SJCRH30 (cell line): Measurements from ENCODE around the gene ZNF362. TPM values are rescaled to one million over a fixed set of nuclear protein-coding genes. Genes with fewer than 3 reads are reported as not detected.

ENCODE experiments used
- DNase-seq, 2 experiments: peaks; one replicate each; pipeline ENCODE4 v3.0.0-alpha.2; 2015 to 2020
- H3K27ac ChIP-seq: fragments of 250-450 bp; sonication (Bioruptor Pico); 2 replicates; pipeline ENCODE4 v1.5.1; 2020; ENCODE audit warnings: mild to moderate bottlenecking, moderate library complexity
- H3K27me3 ChIP-seq: fragments of 250-450 bp; sonication (Bioruptor Pico); 2 replicates; pipeline ENCODE4 v1.5.1; 2020; ENCODE audit warnings: mild to moderate bottlenecking, moderate library complexity
- H3K36me3 ChIP-seq: fragments of 250-450 bp; sonication (Bioruptor Pico); 2 replicates; pipeline ENCODE4 v1.5.1; 2020; ENCODE audit warnings: mild to moderate bottlenecking, moderate library complexity
- H3K4me1 ChIP-seq: fragments of 250-450 bp; sonication (Bioruptor Pico); 2 replicates; pipeline ENCODE4 v1.5.1; 2020; ENCODE audit warnings: mild to moderate bottlenecking, moderate library complexity
- H3K4me3 ChIP-seq: fragments of 250-450 bp; sonication (Bioruptor Pico); 2 replicates; pipeline ENCODE4 v1.5.1; 2020; ENCODE audit warnings: mild to moderate bottlenecking, moderate library complexity
- H3K9me3 ChIP-seq: fragments of 250-450 bp; sonication (Bioruptor Pico); replicated peaks from 2 replicates; pipeline ENCODE4 v1.5.1; 2020; ENCODE audit warnings: mild to moderate bottlenecking, moderate library complexity
- total RNA-seq: library from RNA; depleted of rRNA; stranded (reverse); fragments of >200 nt; shearing (Covaris generic); gene quantifications from 2 replicates; pipeline ENCODE4 v1.2.3, GENCODE V29; 2014

ZNF362 gene
- total RNA-seq, 1 experiment from 2014 or later: 29.3 TPM

DNA sequence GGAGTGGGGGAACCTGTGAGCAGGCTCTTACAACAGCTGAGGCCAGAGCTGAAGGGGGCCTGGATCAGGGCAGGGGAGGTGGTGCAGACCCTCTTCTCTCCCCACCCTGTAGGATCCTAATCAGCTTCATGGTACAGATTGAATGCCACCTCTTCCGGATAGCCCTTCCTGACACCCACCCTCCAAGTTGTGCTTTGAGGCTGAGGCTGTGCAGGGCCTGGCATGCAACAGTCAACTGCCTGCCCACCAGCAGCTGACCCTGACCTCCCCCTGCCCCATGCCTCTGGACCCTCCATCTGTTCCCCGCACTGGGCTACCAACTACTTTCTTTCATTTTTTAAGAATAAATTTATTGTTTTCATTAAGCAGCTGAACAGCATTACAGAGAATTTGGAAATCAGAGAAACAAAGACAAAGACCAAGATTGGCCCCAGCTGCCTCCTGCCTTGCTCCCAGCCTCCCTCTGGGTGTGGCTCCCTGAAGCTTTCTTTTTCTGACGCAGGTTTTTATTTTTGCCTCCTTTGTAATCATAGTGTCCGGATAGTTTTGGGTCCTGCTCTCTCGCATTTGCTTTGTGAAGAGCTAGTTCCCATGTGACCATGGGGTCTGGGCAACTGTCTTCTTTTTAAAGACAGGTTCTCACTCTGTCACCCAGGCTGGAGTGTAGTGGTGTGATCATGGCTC is 12.8 kb downstream of the ZNF362 start:
- no peak overlapping the region for H3K4me3 ChIP-seq
- peaks cover 3% of the 10 kb centered on the region; the same call in 1 of the 2 replicates for H3K36me3 ChIP-seq
- H3K27me3 ChIP-seq: no peaks in the 10 kb centered on the region
- no peak for DNase-seq
- H3K9me3 ChIP-seq: no peaks in the 10 kb centered on the region
- H3K4me1 ChIP-seq: no peaks in the 10 kb centered on the region
- no peak overlapping the region for H3K27ac ChIP-seq

DNA sequence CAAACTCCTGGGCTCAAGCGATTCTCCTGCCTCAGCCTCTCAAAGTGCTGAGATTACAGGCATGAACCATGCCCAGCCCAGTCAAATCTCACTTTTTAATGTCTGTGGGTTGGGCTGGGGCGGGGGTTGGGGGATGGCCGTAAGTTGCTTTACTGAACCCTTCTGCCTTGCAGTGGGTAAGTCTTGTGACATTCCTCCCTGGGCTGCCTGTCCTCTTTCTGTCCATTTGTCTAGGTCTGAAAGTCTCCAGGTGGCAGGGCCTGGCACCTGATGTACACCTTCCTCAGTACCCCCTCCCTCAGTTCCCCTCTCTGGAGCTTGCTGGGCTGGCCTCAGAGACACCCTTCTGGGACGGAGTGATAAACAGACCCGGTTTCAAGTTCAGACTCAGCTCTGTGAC is 13.3 kb downstream of the ZNF362 start:
- no peak for DNase-seq
- no peak overlapping the region for H3K4me3 ChIP-seq
- no peaks in the 10 kb centered on the region for H3K4me1 ChIP-seq
- no peaks in the 10 kb centered on the region for H3K9me3 ChIP-seq
- no peaks in the 10 kb centered on the region for H3K27me3 ChIP-seq
- no peak overlapping the region for H3K27ac ChIP-seq
- peaks cover 3% of the 10 kb centered on the region; the same call in 1 of the 2 replicates for H3K36me3 ChIP-seq

DNA sequence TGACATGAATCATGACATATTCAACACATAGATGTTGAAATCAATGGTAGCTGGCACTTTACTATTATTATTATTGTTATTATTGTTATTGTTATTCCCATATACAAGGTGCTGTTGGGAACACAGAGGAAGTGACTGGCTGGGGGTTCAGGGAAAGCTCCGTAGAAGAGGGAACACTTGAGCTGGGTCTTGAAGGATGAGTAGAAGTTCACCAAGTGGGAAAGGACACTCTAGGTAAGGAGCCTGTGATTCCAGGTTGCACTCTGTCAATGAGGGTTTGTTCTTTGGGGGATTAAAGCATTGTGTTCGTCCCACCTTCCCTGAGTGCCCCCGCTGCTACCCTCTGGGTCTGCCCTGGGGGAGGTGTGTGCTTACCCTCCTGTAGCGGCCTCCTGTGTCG is 14.1 kb downstream of the ZNF362 start:
- DNase-seq: no peak
- Histone ChIP-seq H3K9me3 (no peaks in the 10 kb centered on the region), H3K27ac (no peak overlapping the region), H3K36me3 (peaks cover 3% of the 10 kb centered on the region; the same call in 1 of the 2 replicates), H3K4me1 (no peaks in the 10 kb centered on the region), H3K27me3 (no peaks in the 10 kb centered on the region), H3K4me3 (no peak overlapping the region)

DNA sequence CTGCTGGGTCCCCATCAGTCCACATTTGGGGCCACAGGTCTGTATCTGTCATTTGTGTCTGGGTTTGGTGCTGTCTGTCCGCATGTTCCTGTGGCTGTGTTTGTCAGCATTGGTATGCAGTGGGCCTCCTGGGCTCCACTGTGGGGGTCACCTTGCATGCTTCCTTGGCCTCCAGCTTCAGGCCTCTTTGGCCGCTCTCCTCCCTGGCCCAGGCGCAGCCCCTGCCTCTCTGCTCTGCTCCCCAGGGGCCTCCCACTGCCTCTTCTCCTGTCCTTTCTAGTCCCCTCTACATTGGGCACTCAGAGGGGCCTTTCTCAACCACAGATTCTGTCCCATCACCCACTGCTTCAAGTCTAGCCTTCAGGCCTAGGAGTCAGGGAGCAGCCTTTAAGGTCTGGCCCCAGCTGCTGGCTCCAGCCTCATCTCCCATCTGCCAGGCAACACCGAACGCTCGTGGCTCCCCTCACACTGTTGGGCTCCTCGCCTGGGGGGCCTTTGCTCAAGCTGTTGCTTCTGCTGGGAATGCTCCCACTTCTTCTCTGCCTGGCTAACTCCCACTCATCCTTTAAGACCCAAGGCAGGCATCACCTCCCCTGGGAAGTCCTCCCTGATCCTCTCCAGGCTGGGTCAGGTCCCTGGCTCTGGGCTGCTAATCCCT is 14.6 kb downstream of the ZNF362 start:
- no peak overlapping the region for H3K4me3 ChIP-seq
- no peaks in the 10 kb centered on the region for H3K4me1 ChIP-seq
- H3K27ac ChIP-seq: no peak overlapping the region
- peaks cover 3% of the 10 kb centered on the region; the same call in 1 of the 2 replicates for H3K36me3 ChIP-seq
- H3K27me3 ChIP-seq: no peaks in the 10 kb centered on the region
- H3K9me3 ChIP-seq: no peaks in the 10 kb centered on the region
- no peak for DNase-seq

DNA sequence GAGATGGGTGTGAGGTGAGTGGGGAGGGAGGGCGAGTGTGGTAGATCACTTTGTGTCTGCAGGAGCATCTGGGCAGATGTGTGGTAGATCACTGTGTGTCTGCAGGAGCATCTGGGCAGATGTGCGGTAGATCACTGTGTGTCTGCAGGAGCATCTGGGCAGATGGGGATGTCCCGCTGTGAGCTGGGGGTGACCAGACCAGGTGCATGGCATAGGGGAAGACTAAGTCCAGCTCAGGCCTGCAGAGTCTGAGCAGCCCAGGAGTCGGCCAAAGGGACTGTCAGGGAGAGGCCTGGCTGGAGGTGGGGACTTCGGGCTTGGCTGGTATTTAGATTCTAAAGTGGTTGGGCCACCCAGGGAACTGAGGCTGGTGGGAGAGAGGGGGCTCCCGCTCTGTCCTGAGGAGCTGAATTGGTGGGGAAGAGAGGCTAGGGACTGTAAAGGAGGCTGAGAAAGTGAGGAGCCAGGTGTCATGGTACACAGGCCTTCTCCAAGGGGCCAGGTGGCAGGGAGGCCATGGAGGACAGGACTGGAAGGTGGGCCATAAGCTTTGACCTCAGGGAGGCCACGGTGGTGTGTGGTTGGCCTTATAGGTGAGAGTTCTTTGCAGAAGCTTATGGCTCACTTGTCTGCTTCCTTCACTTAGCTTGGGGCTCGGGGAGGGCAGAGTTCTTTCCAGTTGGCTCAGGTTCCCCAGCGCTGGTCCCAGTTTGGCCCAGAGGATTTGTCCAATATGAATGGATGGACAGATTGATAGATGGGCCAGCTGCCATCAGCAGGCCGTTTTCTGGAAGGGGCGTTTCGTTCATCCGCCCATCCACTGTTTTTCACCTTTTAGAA is 15.6 kb downstream of the ZNF362 start:
- H3K4me1 ChIP-seq: no peaks in the 10 kb centered on the region
- no peaks in the 10 kb centered on the region for H3K9me3 ChIP-seq
- no peak for DNase-seq
- H3K36me3 ChIP-seq: peaks cover 6% of the 10 kb centered on the region; the same call in 1 of the 2 replicates
- H3K27ac ChIP-seq: no peak overlapping the region
- H3K27me3 ChIP-seq: no peaks in the 10 kb centered on the region
- H3K4me3 ChIP-seq: no peak overlapping the region

DNA sequence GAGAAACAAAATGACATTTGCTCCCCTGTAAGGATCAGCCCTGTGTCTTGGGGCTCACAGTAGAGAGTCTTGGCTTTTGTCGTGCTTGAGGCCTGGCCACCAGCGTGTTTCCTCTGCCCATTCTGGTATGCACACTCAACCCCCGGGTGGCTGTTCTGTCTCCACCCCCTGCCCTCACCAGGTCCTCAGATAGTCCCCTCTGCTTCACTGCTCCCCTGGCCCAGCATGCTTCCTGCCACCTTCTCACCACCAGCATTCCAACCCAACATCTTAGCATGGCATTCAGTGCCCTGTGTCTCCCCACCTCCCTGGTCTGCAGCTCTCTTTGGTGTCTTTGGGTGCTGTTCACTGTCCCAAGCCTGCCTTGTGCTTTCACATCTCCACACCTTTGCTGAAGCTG is 16.2 kb downstream of the ZNF362 start:
- no peaks in the 10 kb centered on the region for H3K27me3 ChIP-seq
- H3K27ac ChIP-seq: no peak overlapping the region
- no peak for DNase-seq
- H3K4me3 ChIP-seq: no peak overlapping the region
- no peaks in the 10 kb centered on the region for H3K9me3 ChIP-seq
- H3K36me3 ChIP-seq: peaks cover 11% of the 10 kb centered on the region; the same call in 1 of the 2 replicates
- no peaks in the 10 kb centered on the region for H3K4me1 ChIP-seq

DNA sequence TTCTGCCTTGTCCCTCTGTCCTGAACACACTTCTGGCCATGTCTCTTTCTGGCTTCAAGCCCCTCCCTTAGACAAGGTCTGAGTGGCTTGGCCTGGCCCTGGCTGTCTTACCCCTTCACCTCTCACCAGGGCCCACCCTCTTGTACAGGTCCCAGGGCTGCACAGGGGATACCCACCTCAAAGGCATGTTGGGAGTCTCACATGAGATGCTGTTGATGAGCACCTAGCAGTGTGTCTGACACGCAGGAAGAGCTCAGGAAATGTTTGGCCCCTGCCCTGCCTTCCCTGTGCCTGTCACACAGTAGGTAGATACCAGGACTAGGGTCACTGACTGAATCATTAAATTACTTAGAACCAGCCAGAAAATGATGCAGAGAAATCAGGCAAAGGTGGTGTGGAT is 16.6 kb downstream of the ZNF362 start:
- Histone ChIP-seq H3K4me1 (no peaks in the 10 kb centered on the region), H3K9me3 (no peaks in the 10 kb centered on the region), H3K27ac (no peak overlapping the region), H3K36me3 (peaks cover 11% of the 10 kb centered on the region), H3K27me3 (no peaks in the 10 kb centered on the region), H3K4me3 (no peak overlapping the region)
- DNase-seq: no peak

DNA sequence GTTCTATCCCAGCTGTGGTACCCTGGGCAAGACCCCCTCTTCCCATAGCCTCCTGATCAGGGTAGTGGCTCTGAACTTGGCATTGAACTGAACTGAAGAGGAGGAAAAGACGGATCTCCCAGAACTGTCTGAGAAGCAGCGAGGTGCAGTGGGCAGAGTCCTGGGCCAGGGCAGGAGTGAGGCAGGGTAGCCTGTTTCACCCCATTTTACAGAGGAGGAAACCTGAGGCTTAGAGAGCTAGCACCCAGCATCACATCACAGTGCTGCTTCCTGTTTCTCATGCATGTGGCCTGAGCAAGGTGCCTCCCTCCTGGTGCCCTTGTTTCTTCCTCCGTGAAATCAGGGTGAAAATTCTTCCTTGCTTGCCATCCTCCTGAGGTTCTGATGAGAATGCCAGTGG is 17.1 kb downstream of the ZNF362 start:
- Histone ChIP-seq H3K9me3 (no peaks in the 10 kb centered on the region), H3K4me3 (no peak overlapping the region), H3K36me3 (peaks cover 12% of the 10 kb centered on the region), H3K27ac (no peak overlapping the region), H3K4me1 (no peaks in the 10 kb centered on the region), H3K27me3 (no peaks in the 10 kb centered on the region)
- no peak for DNase-seq

DNA sequence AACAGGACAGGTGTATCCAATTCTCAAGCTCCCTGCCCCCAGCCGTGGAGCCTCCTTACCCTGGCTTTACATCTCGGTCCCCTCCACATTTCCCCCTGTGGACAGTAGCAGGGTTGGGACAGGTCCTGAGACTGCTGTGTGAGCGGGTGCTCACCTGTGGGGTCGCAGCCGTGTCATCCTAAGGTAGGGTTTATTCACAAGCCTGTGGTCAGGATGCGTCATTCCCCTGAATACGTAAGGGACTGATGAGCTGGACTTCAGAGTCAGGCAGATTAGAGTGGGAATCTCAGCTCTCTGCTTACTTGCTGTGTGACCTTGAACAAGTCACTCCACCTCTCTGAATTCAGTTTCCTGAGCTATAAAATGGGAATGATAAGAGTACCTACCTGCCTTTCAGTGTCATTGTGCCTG is 17.7 kb downstream of the ZNF362 start:
- Histone ChIP-seq H3K27ac (no peak overlapping the region), H3K9me3 (no peaks in the 10 kb centered on the region), H3K4me3 (no peak overlapping the region), H3K27me3 (no peaks in the 10 kb centered on the region), H3K36me3 (peaks cover 14% of the 10 kb centered on the region), H3K4me1 (no peaks in the 10 kb centered on the region)
- DNase-seq: no peak

DNA sequence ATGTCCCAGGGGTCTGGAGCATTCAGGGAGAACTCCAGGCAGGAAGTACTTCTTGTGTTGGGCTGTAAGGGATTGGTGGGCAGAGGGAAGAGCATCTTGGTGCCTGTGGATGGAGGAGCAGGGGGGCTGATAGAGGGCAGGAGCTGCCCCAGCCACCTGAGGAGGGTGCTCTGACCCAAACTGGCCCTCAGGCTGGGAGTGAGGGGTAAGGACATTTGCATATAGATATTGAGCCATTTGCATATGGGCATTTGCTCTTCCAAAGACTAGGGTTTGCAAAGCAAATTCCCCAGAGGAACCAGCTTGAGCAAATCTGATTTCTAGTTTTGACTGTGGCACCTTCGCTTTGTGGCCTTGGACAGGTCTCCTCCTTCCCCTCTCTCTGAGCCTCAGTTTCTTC is 18.2 kb downstream of the ZNF362 start:
- no peak overlapping the region for H3K27ac ChIP-seq
- H3K36me3 ChIP-seq: peaks cover 18% of the 10 kb centered on the region
- no peaks in the 10 kb centered on the region for H3K4me1 ChIP-seq
- H3K9me3 ChIP-seq: no peaks in the 10 kb centered on the region
- no peak for DNase-seq
- H3K27me3 ChIP-seq: no peaks in the 10 kb centered on the region
- no peak overlapping the region for H3K4me3 ChIP-seq

DNA sequence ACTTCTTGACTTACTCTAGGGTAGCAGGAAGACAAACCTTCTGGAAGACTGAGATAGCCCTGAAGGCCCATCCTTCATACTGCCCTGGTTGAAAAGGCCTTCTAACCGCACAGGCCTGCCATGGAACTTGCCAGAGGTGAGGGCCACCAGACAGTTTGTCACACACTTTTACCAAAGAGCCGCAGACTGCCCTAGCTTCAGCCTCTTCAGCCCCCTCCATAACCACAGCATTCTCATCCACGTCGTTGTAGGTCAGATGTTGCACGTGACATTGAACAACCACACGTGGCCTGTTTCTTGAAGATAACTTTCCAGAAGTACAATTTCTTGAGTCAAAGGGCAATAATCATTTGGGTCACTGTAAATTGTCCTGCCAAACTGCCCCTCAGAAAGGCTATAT is 18.9 kb downstream of the ZNF362 start:
- Histone ChIP-seq H3K36me3 (peaks cover 21% of the 10 kb centered on the region; the same call in 1 of the 2 replicates), H3K27ac (no peak overlapping the region), H3K27me3 (no peaks in the 10 kb centered on the region), H3K4me1 (no peaks in the 10 kb centered on the region), H3K4me3 (no peak overlapping the region), H3K9me3 (no peaks in the 10 kb centered on the region)
- no peak for DNase-seq

DNA sequence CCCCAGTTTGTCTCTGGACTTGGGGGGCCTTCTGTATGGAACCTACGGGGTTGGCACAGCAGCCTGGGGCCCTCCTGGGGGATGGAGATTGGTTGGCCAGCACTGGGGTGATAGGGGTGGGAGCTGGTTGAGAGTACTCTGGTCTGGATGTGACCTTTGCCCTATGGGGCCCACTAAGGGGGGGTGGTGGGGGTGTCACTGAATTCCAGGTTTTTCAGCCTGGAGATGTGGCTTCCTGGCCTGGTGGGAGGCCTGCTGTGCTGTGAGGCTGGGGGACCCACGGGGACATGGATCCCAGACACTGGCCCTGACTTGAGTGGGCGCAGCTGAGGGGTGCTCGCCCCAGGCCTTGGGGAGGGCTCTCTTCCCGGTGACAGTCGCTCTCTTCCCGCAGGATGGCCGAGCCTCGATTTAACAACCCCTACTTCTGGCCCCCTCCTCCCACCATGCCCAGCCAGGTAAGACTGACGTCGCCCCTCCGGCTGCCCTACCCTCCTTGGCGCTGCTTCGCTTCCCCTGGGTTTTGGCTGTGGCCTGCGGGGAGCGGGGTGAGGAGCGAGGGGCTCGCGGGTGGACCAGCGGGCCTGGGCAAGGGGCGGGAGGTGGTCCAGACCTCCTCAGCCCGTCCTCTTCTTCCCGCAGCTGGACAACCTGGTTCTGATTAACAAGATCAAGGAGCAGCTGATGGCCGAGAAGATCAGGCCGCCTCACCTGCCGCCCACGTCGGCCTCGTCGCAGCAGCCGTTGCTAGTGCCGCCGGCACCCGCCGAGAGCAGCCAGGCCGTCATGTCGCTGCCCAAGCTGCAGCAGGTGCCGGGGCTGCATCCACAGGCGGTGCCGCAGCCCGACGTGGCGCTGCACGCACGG is 19.6 kb downstream of the ZNF362 start:
- H3K27ac ChIP-seq: no peak overlapping the region
- H3K9me3 ChIP-seq: no peaks in the 10 kb centered on the region
- no peak overlapping the region for H3K4me3 ChIP-seq
- DNase-seq: no peak
- peaks cover 24% of the 10 kb centered on the region for H3K36me3 ChIP-seq
- H3K4me1 ChIP-seq: no peaks in the 10 kb centered on the region
- H3K27me3 ChIP-seq: no peaks in the 10 kb centered on the region

DNA sequence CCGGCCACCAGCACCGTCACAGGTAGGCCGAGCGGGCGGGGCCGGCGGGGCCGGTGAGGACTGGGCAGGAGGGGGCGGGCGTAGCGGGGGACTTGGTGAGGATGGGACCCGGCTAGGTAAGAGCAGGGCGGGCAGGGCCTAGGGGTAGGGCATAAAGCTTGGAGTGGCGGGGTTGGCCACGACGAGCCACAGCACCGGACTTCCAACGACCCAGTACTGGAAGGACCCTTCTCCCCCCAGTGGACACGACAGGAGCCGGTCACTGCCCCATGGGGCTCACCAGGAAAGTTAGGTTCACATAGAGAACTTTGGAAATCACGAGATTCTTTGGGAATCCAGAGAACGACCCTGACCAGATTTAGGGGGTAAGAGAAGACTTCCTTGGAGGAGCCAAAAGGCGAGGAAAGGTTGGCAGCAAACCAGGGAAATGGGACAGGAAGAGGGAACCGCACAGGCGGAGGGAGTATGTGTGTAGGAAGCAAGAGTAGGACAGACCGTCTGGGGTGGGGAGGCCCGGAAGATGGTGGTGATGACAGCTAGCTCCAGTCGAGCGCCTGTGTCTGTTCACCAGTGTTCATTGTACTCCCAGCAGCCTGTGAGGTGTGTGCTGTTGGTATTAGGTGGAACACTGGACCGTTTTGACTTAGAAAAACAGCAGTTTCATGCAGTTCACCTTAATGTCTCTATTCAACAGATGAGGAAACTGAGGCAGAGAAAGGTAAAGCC is 20.4 kb downstream of the ZNF362 start:
- H3K36me3 ChIP-seq: peaks cover 31% of the 10 kb centered on the region
- no peak overlapping the region for H3K27ac ChIP-seq
- no peak overlapping the region for H3K4me3 ChIP-seq
- H3K27me3 ChIP-seq: no peaks in the 10 kb centered on the region
- no peak for DNase-seq
- no peaks in the 10 kb centered on the region for H3K9me3 ChIP-seq
- no peaks in the 10 kb centered on the region for H3K4me1 ChIP-seq
